ENCODE results near the gene SH3RF3. TPM values are rescaled to one million over a fixed set of nuclear protein-coding genes. Genes with fewer than 3 reads are reported as not detected.

The SH3RF3 gene
- total RNA-seq, 1 donor from 2014 or later, result under 0.01 TPM

GRCh38 chr2:109270505-109271312 lies 141.7 kb downstream of the SH3RF3 start:
- Histone ChIP-seq H3K36me3 (ENCODE audit: control insufficient read depth, insufficient read depth, low read length) (no peaks in the 10 kb centered on the region), H3K27me3 (ENCODE audit: control insufficient read depth, insufficient read depth, low read length) (peaks cover 3% of the 10 kb centered on the region), H3K4me3 (ENCODE audit: low read depth, low read length) (no peak overlapping the region)
- TF ChIP-seq CTCF (IDR thresholded peaks at IDR 0.05; ENCODE audit: insufficient read depth, low read length, severe bottlenecking), result no peak
- FAIRE-seq (no peak), DNase-seq (ENCODE audit: low read depth) (peak; percentile 20)

GRCh38 chr2:109271920-109272319 lies 142.9 kb downstream of the SH3RF3 start:
- Histone ChIP-seq H3K27me3 (ENCODE audit: control insufficient read depth, insufficient read depth, low read length) (peaks cover 2% of the 10 kb centered on the region), H3K4me3 (ENCODE audit: low read depth, low read length) (no peak overlapping the region), H3K36me3 (ENCODE audit: control insufficient read depth, insufficient read depth, low read length) (no peaks in the 10 kb centered on the region)
- DNase-seq (ENCODE audit: low read depth) (no peak), FAIRE-seq (no peak)
- TF ChIP-seq CTCF (IDR thresholded peaks at IDR 0.05; ENCODE audit: insufficient read depth, low read length, severe bottlenecking), result no peak

- H3K27me3 ChIP-seq (ENCODE audit: control insufficient read depth, insufficient read depth, low read length), result peaks cover 2% of the 10 kb centered on the region
- no peak overlapping the region for H3K4me3 ChIP-seq (ENCODE audit: low read depth, low read length)
- FAIRE-seq, result no peak
- no peak for TF ChIP-seq CTCF (IDR thresholded peaks at IDR 0.05; ENCODE audit: insufficient read depth, low read length, severe bottlenecking)
- no peak for DNase-seq (ENCODE audit: low read depth)
- no peaks in the 10 kb centered on the region for H3K36me3 ChIP-seq (ENCODE audit: control insufficient read depth, insufficient read depth, low read length)
Measured at GRCh38 chr2:109272461-109272860, 143.5 kb downstream of the SH3RF3 start.

- TF ChIP-seq CTCF (IDR thresholded peaks at IDR 0.05; ENCODE audit: insufficient read depth, low read length, severe bottlenecking), result no peak
- peaks cover 2% of the 10 kb centered on the region for H3K27me3 ChIP-seq (ENCODE audit: control insufficient read depth, insufficient read depth, low read length)
- DNase-seq (ENCODE audit: low read depth) (no peak), FAIRE-seq (no peak)
- no peak overlapping the region for H3K4me3 ChIP-seq (ENCODE audit: low read depth, low read length)
- H3K36me3 ChIP-seq (ENCODE audit: control insufficient read depth, insufficient read depth, low read length), result no peaks in the 10 kb centered on the region
Measured at GRCh38 chr2:109275120-109276012, 146.4 kb downstream of the SH3RF3 start.

- Histone ChIP-seq H3K36me3 (ENCODE audit: control insufficient read depth, insufficient read depth, low read length) (no peaks in the 10 kb centered on the region), H3K4me3 (ENCODE audit: low read depth, low read length) (no peak overlapping the region), H3K27me3 (ENCODE audit: control insufficient read depth, insufficient read depth, low read length) (peaks cover 1% of the 10 kb centered on the region)
- TF ChIP-seq CTCF (IDR thresholded peaks at IDR 0.05; ENCODE audit: insufficient read depth, low read length, severe bottlenecking), result no peak
- DNase-seq (ENCODE audit: low read depth) (no peak), FAIRE-seq (peak; percentile 52)
Measured at GRCh38 chr2:109277406-109277805, 148.4 kb downstream of the SH3RF3 start.

Data from bronchial epithelial cell (primary cell).